SK-N-SH treated with all-trans-retinoic acid at 6 μM for 48 hours (cell line): ENCODE results near the gene TGFBR3.

ENCODE experiments used
- ESRRG ChIP-seq: fragments of 250-450 bp; sonication (Bioruptor Pico); IDR thresholded peaks from 2 replicates; pipeline ENCODE4 v1.6.1; 2021; ENCODE audit warnings: mild to moderate bottlenecking
- OSR1 ChIP-seq: fragments of 250-450 bp; sonication (Bioruptor Pico); IDR thresholded peaks from 2 replicates; pipeline ENCODE4 v1.8.0; 2022; ENCODE audit warnings: moderate library complexity, mild to moderate bottlenecking, inconsistent platforms
- TCF4 ChIP-seq: fragments of 250-450 bp; sonication (Bioruptor Pico); IDR thresholded peaks from 2 replicates; pipeline ENCODE4 v1.8.0; 2021; ENCODE audit warnings: mild to moderate bottlenecking, moderate library complexity, borderline replicate concordance
- TOX ChIP-seq: fragments of 250-450 bp; sonication (Bioruptor Pico); IDR thresholded peaks from 2 replicates; pipeline ENCODE4 v1.8.0; 2021; ENCODE audit warnings: mild to moderate bottlenecking, moderate library complexity, borderline replicate concordance
- TF ChIP-seq, protein P1 (sequence below): fragments of 250-450 bp; sonication (Bioruptor Pico); IDR thresholded peaks from 2 replicates; pipeline ENCODE4 v1.8.0; 2020; ENCODE audit warnings: mild to moderate bottlenecking, moderate library complexity, borderline replicate concordance

DNA sequence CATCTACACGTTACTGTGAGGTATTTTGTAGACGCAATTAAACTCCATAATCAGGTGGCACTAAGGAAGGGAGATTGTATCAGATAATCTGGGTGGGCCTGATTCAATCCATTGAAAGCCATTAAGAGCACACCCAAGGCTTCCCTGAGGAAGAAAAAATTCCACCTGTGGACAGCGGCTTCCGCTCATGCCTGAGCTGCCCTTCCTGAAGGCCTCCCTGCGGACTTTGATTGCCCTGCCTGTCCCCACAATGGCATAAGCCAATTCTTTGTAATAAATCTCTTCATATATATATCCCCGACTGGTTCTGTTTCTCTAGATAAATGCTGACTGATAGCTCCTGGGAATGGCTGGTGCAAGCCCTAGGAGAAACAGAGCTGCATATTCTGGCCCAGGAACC, 138.3 kb downstream of the TGFBR3 start:
- TF ChIP-seq, protein P1, sequence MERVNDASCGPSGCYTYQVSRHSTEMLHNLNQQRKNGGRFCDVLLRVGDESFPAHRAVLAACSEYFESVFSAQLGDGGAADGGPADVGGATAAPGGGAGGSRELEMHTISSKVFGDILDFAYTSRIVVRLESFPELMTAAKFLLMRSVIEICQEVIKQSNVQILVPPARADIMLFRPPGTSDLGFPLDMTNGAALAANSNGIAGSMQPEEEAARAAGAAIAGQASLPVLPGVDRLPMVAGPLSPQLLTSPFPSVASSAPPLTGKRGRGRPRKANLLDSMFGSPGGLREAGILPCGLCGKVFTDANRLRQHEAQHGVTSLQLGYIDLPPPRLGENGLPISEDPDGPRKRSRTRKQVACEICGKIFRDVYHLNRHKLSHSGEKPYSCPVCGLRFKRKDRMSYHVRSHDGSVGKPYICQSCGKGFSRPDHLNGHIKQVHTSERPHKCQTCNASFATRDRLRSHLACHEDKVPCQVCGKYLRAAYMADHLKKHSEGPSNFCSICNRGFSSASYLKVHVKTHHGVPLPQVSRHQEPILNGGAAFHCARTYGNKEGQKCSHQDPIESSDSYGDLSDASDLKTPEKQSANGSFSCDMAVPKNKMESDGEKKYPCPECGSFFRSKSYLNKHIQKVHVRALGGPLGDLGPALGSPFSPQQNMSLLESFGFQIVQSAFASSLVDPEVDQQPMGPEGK: no peak
- TF ChIP-seq OSR1 (CRISPR knock-in tag) (no peak), ESRRG (CRISPR knock-in tag) (no peak), TCF4 (no peak), TOX (CRISPR knock-in tag) (no peak)
